ENCODE data around the gene AXIN1.

Gene AXIN1

GRCh38 chr16:352547-353403 lies at the start of gene AXIN1:
Gene AXIN1, minus strand, starts transcription at chr16:352723. Its CDS starts 5,698 bp downstream, at chr16:347025.
- no peaks in the 10 kb centered on the region for H3K27me3 ChIP-seq (ENCODE audit: control insufficient read depth in 5 of 5, insufficient read depth in 4 of 5, low read length in 5 of 5)
- H3K4me3 ChIP-seq (ENCODE audit: low read depth in 1 of 5, low read length in 5 of 5): peak within 1 kb of the TSS in 4 of 5 donors; percentile 61 to 73 (median 66)
- H3K27ac ChIP-seq (ENCODE audit: low read depth, low read length): no peak within 1 kb of the TSS
- H3K9ac ChIP-seq (ENCODE audit: low read length in 5 of 5): peak within 1 kb of the TSS in 4 of 5 donors; percentile 72 to 82 (median 77)
- H3K36me3 ChIP-seq (ENCODE audit: control insufficient read depth in 5 of 5, insufficient read depth in 5 of 5, low read length in 5 of 5): peaks cover 0 to 6% (median 3%) of the 10 kb centered on the region in 5 donors
- H3K9me3 ChIP-seq (ENCODE audit: control insufficient read depth in 5 of 5, low read length in 5 of 5): no peaks in the 10 kb centered on the region
- H3K4me1 ChIP-seq (ENCODE audit: control insufficient read depth in 5 of 5, insufficient read depth in 5 of 5, low read length in 5 of 5): peaks cover 0 to 17% (median 14%) of the 10 kb centered on the region in 5 donors

- peak within 1 kb of the TSS; percentile 29 to 83 (median 77) for H3K4me3 ChIP-seq (ENCODE audit: low read depth in 1 of 5, low read length in 5 of 5)
- H3K9ac ChIP-seq (ENCODE audit: low read length in 5 of 5): peak within 1 kb of the TSS in 4 of 5 donors; percentile 64 to 94 (median 82)
- H3K9me3 ChIP-seq (ENCODE audit: control insufficient read depth in 5 of 5, low read length in 5 of 5): no peaks in the 10 kb centered on the region
- peaks cover 0 to 11% (median 8%) of the 10 kb centered on the region in 5 donors for H3K36me3 ChIP-seq (ENCODE audit: control insufficient read depth in 5 of 5, insufficient read depth in 5 of 5, low read length in 5 of 5)
- H3K4me1 ChIP-seq (ENCODE audit: control insufficient read depth in 5 of 5, insufficient read depth in 5 of 5, low read length in 5 of 5): peaks cover 0 to 31% (median 20%) of the 10 kb centered on the region in 5 donors
- peak within 1 kb of the TSS; percentile 72 for H3K27ac ChIP-seq (ENCODE audit: low read depth, low read length)
- H3K27me3 ChIP-seq (ENCODE audit: control insufficient read depth in 5 of 5, insufficient read depth in 4 of 5, low read length in 5 of 5): no peaks in the 10 kb centered on the region
Measured at GRCh38 chr16:401468-402348, 49.2 kb upstream of the AXIN1 start, which contains the start of gene DECR2. Gene DECR2, plus strand, starts transcription at chr16:401885. Its CDS starts 79 bp downstream, at chr16:401964.

DNA sequence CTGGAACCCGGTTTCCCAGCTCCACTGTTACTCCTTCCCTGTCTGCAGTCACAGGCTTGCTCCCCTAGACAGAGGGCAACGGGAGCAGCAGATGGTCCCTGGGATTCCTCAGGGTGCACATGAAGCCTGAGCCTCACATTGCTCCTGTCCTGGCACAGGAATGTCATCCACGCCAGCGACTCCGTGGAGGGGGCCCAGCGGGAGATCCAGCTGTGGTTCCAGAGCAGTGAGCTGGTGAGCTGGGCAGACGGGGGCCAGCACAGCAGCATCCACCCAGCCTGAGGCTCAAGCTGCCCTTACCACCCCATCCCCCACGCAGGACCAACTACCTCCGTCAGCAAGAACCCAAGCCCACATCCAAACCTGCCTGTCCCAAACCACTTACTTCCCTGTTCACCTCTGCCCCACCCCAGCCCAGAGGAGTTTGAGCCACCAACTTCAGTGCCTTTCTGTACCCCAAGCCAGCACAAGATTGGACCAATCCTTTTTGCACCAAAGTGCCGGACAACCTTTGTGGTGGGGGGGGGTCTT lies 47.6 kb upstream of the AXIN1 start:
- H3K4me1 ChIP-seq (ENCODE audit: control insufficient read depth in 5 of 5, insufficient read depth in 5 of 5, low read length in 5 of 5): peaks cover 0 to 40% (median 26%) of the 10 kb centered on the region in 5 donors
- no peaks in the 10 kb centered on the region for H3K27me3 ChIP-seq (ENCODE audit: control insufficient read depth in 5 of 5, insufficient read depth in 4 of 5, low read length in 5 of 5)
- peak overlapping the region in 4 of 5 donors; percentile 59 to 94 (median 82) for H3K9ac ChIP-seq (ENCODE audit: low read length in 5 of 5)
- no peak overlapping the region for H3K27ac ChIP-seq (ENCODE audit: low read depth, low read length)
- peaks cover 0 to 11% (median 8%) of the 10 kb centered on the region in 5 donors for H3K36me3 ChIP-seq (ENCODE audit: control insufficient read depth in 5 of 5, insufficient read depth in 5 of 5, low read length in 5 of 5)
- H3K9me3 ChIP-seq (ENCODE audit: control insufficient read depth in 5 of 5, low read length in 5 of 5): no peaks in the 10 kb centered on the region
- peak overlapping the region; percentile 17 to 83 (median 77) for H3K4me3 ChIP-seq (ENCODE audit: low read depth in 1 of 5, low read length in 5 of 5)

- Histone ChIP-seq H3K9me3 (ENCODE audit: control insufficient read depth in 5 of 5, low read length in 5 of 5) (no peaks in the 10 kb centered on the region), H3K4me1 (ENCODE audit: control insufficient read depth in 5 of 5, insufficient read depth in 5 of 5, low read length in 5 of 5) (peaks cover 0 to 40% (median 26%) of the 10 kb centered on the region in 5 donors), H3K27ac (ENCODE audit: low read depth, low read length) (no peak overlapping the region), H3K36me3 (ENCODE audit: control insufficient read depth in 5 of 5, insufficient read depth in 5 of 5, low read length in 5 of 5) (peaks cover 0 to 11% (median 8%) of the 10 kb centered on the region in 5 donors), H3K9ac (ENCODE audit: low read length in 5 of 5) (peak overlapping the region in 1 of 5 donors; percentile 85), H3K27me3 (ENCODE audit: control insufficient read depth in 5 of 5, insufficient read depth in 4 of 5, low read length in 5 of 5) (no peaks in the 10 kb centered on the region), H3K4me3 (ENCODE audit: low read depth in 1 of 5, low read length in 5 of 5) (no peak overlapping the region)
Measured at GRCh38 chr16:399340-400019, 47.0 kb upstream of the AXIN1 start.

GRCh38 chr16:398561-399339 lies 46.2 kb upstream of the AXIN1 start:
- Histone ChIP-seq H3K4me1 (ENCODE audit: control insufficient read depth in 5 of 5, insufficient read depth in 5 of 5, low read length in 5 of 5) (peaks cover 0 to 40% (median 26%) of the 10 kb centered on the region in 5 donors), H3K36me3 (ENCODE audit: control insufficient read depth in 5 of 5, insufficient read depth in 5 of 5, low read length in 5 of 5) (peaks cover 0 to 11% (median 8%) of the 10 kb centered on the region in 5 donors), H3K27me3 (ENCODE audit: control insufficient read depth in 5 of 5, insufficient read depth in 4 of 5, low read length in 5 of 5) (no peaks in the 10 kb centered on the region), H3K27ac (ENCODE audit: low read depth, low read length) (no peak overlapping the region), H3K4me3 (ENCODE audit: low read depth in 1 of 5, low read length in 5 of 5) (no peak overlapping the region), H3K9me3 (ENCODE audit: control insufficient read depth in 5 of 5, low read length in 5 of 5) (no peaks in the 10 kb centered on the region), H3K9ac (ENCODE audit: low read length in 5 of 5) (no peak overlapping the region)

GRCh38 chr16:397736-398332 lies 45.3 kb upstream of the AXIN1 start:
- Histone ChIP-seq H3K4me3 (ENCODE audit: low read depth in 1 of 5, low read length in 5 of 5) (no peak overlapping the region), H3K9me3 (ENCODE audit: control insufficient read depth in 5 of 5, low read length in 5 of 5) (no peaks in the 10 kb centered on the region), H3K4me1 (ENCODE audit: control insufficient read depth in 5 of 5, insufficient read depth in 5 of 5, low read length in 5 of 5) (peaks cover 0 to 40% (median 26%) of the 10 kb centered on the region in 5 donors), H3K9ac (ENCODE audit: low read length in 5 of 5) (peak overlapping the region in 1 of 5 donors; percentile 35), H3K27me3 (ENCODE audit: control insufficient read depth in 5 of 5, insufficient read depth in 4 of 5, low read length in 5 of 5) (no peaks in the 10 kb centered on the region), H3K27ac (ENCODE audit: low read depth, low read length) (no peak overlapping the region), H3K36me3 (ENCODE audit: control insufficient read depth in 5 of 5, insufficient read depth in 5 of 5, low read length in 5 of 5) (peaks cover 0 to 11% (median 8%) of the 10 kb centered on the region in 5 donors)

DNA sequence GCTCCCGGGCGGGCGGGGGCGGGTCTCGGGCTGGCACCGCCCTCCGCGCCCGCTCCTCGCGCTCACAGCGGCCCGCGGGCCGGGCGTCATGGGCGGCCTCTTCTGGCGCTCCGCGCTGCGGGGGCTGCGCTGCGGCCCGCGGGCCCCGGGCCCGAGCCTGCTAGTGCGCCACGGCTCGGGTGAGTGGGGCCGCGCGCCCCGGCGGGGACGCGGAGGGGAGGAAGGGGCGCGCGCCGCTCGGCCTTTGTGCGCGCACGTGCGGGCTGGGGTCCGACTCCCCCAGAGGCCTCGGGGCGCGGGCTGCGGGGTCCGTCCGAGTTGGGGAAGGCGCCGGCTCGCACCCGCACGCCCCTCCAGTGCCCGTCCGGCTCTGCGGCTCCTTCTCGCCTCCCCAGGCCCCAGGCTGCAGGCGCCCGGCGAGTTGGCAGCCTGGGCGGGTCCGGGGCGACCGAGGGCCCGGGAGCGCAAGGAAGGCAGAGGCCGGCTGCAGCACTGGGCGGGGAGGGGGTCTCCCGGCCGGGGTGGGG lies 44.7 kb upstream of the AXIN1 start, which contains the start of gene NME4:
Gene NME4, plus strand, starts transcription at position 65 of the 527 bp plus-strand sequence. Its CDS starts 24 bp downstream, at position 89.
- peak within 1 kb of the TSS in 3 of 5 donors; percentile 37 to 56 (median 48) for H3K9ac ChIP-seq (ENCODE audit: low read length in 5 of 5)
- H3K27ac ChIP-seq (ENCODE audit: low read depth, low read length): peak within 1 kb of the TSS; percentile 70
- no peaks in the 10 kb centered on the region for H3K9me3 ChIP-seq (ENCODE audit: control insufficient read depth in 5 of 5, low read length in 5 of 5)
- peaks cover 0 to 35% (median 23%) of the 10 kb centered on the region in 5 donors for H3K4me1 ChIP-seq (ENCODE audit: control insufficient read depth in 5 of 5, insufficient read depth in 5 of 5, low read length in 5 of 5)
- H3K4me3 ChIP-seq (ENCODE audit: low read depth in 1 of 5, low read length in 5 of 5): peak within 1 kb of the TSS; percentile 61 to 85 (median 70)
- no peaks in the 10 kb centered on the region for H3K27me3 ChIP-seq (ENCODE audit: control insufficient read depth in 5 of 5, insufficient read depth in 4 of 5, low read length in 5 of 5)
- peaks cover 0 to 11% (median 8%) of the 10 kb centered on the region in 5 donors for H3K36me3 ChIP-seq (ENCODE audit: control insufficient read depth in 5 of 5, insufficient read depth in 5 of 5, low read length in 5 of 5)

GRCh38 chr16:396605-397004 lies 44.1 kb upstream of the AXIN1 start:
- H3K9ac ChIP-seq (ENCODE audit: low read length in 5 of 5): peak overlapping the region in 3 of 5 donors; percentile 37 to 56 (median 48)
- H3K4me1 ChIP-seq (ENCODE audit: control insufficient read depth in 5 of 5, insufficient read depth in 5 of 5, low read length in 5 of 5): peaks cover 0 to 34% (median 23%) of the 10 kb centered on the region in 5 donors
- H3K27ac ChIP-seq (ENCODE audit: low read depth, low read length): peak overlapping the region; percentile 70
- peaks cover 0 to 11% (median 8%) of the 10 kb centered on the region in 5 donors for H3K36me3 ChIP-seq (ENCODE audit: control insufficient read depth in 5 of 5, insufficient read depth in 5 of 5, low read length in 5 of 5)
- H3K9me3 ChIP-seq (ENCODE audit: control insufficient read depth in 5 of 5, low read length in 5 of 5): peaks cover 0 to 4% (median 3%) of the 10 kb centered on the region in 5 donors
- no peaks in the 10 kb centered on the region for H3K27me3 ChIP-seq (ENCODE audit: control insufficient read depth in 5 of 5, insufficient read depth in 4 of 5, low read length in 5 of 5)
- H3K4me3 ChIP-seq (ENCODE audit: low read depth in 1 of 5, low read length in 5 of 5): peak overlapping the region; percentile 61 to 85 (median 70)

Measured in subcutaneous abdominal adipose tissue (tissue), 5 donors.